IMR-90 (cell line): Measurements from ENCODE around the gene ANAPC1. TPM values are rescaled to one million over a fixed set of nuclear protein-coding genes. Genes with fewer than 3 reads are reported as not detected.
"Not testable (repeated sequence)": the region's sequence is repeated elsewhere in the genome, so short reads cannot be mapped to it uniquely, and the experiment has no call there.

Experiments
- ATAC-seq: fragments of 200-7000 bp; cut with Tn5 transposase; 2 replicates; pipeline ENCODE4 v1.9.1; 2020; ENCODE audit warnings: low read depth, mild to moderate bottlenecking, moderate library complexity
- BruUV-seq: library from RNA; stranded (reverse); fragments of 400-500 nt; replicated peaks from 2 replicates; lab custom pipeline; 2021; lab: Mats Ljungman, UMichigan
- CTCF ChIA-PET: fragments of 300-600 bp; formaldehyde crosslinking; extraction: SDS; loops from one replicate; lab custom pipeline; 2021; ENCODE audit warnings: antibody characterized with exemption; lab: Yijun Ruan, JAX
- POLR2A ChIA-PET: fragments of 300-600 bp; sonication (Branson Sonifier 250); formaldehyde crosslinking; loops from one replicate; lab custom pipeline; 2022; ENCODE audit warnings: antibody characterized with exemption; ENCODE audit not compliant: unreplicated experiment; lab: Charles Lee
- DNase-seq: peaks from one replicate; pipeline ENCODE4 v3.0.0; 2013
- H2AFZ ChIP-seq: replicated peaks from 2 replicates; pipeline ENCODE3; 2013; ENCODE audit warnings: low read length, mild to moderate bottlenecking; ENCODE audit not compliant: poor library complexity
- H2AK5ac ChIP-seq: 2 replicates; pipeline ENCODE4 v1.6.1; 2013; ENCODE audit warnings: low read depth, low read length, inconsistent platforms
- H2AK9ac ChIP-seq: replicated peaks from 2 replicates; pipeline ENCODE3; 2013; ENCODE audit warnings: mild to moderate bottlenecking, low read depth, low read length, moderate library complexity; ENCODE audit not compliant: poor library complexity
- H2BK120ac ChIP-seq: 2 replicates; pipeline ENCODE4 v1.6.1; 2013; ENCODE audit warnings: low read depth, low read length, inconsistent platforms
- H2BK15ac ChIP-seq: 3 replicates; pipeline ENCODE4 v1.6.1; 2013; ENCODE audit warnings: low read depth, low read length, inconsistent platforms
- H2BK20ac ChIP-seq: 2 replicates; pipeline ENCODE4 v1.6.1; 2013; ENCODE audit warnings: low read depth, mild to moderate bottlenecking, inconsistent platforms, low read length, moderate library complexity
- H2BK5ac ChIP-seq: 2 replicates; pipeline ENCODE4 v1.6.1; 2013; ENCODE audit warnings: mild to moderate bottlenecking, low read depth, low read length, inconsistent platforms; ENCODE audit not compliant: poor library complexity, severe bottlenecking
- H3K14ac ChIP-seq: replicated peaks from 2 replicates; pipeline ENCODE4 v1.6.1; 2013; ENCODE audit warnings: low read depth, low read length, inconsistent platforms
- H3K18ac ChIP-seq: 2 replicates; pipeline ENCODE4 v1.6.1; 2013; ENCODE audit warnings: low read depth, low read length, control low read depth
- H3K23ac ChIP-seq: 2 replicates; pipeline ENCODE4 v1.6.1; 2013; ENCODE audit warnings: low read depth, low read length, inconsistent platforms
- H3K27ac ChIP-seq: 2 replicates; pipeline ENCODE4 v1.5.1; 2013; ENCODE audit warnings: mild to moderate bottlenecking, control low read depth, low read length; ENCODE audit not compliant: insufficient read depth
- H3K27me3 ChIP-seq: 2 replicates; pipeline ENCODE4 v1.6.1; 2013; ENCODE audit warnings: low read length; ENCODE audit not compliant: control insufficient read depth, insufficient read depth
- H3K36me3 ChIP-seq: 2 replicates; pipeline ENCODE4 v1.6.1; 2013; ENCODE audit warnings: low read length, mixed read lengths; ENCODE audit not compliant: control insufficient read depth, insufficient read depth
- H3K4ac ChIP-seq: 2 replicates; pipeline ENCODE4 v1.6.1; 2013; ENCODE audit warnings: low read depth, low read length, inconsistent platforms
- H3K4me1 ChIP-seq: 2 replicates; pipeline ENCODE4 v1.6.1; 2013; ENCODE audit warnings: low read length, mixed read lengths; ENCODE audit not compliant: control insufficient read depth, insufficient read depth
- H3K4me2 ChIP-seq: 2 replicates; pipeline ENCODE4 v1.6.1; 2013; ENCODE audit warnings: low read depth, mild to moderate bottlenecking, control low read depth, low read length, moderate library complexity
- H3K4me3 ChIP-seq: 2 replicates; pipeline ENCODE4 v1.5.1; 2013; ENCODE audit warnings: low read depth, mild to moderate bottlenecking, control low read depth, low read length, moderate library complexity; ENCODE audit not compliant: insufficient read depth
- H3K56ac ChIP-seq: 2 replicates; pipeline ENCODE4 v1.6.1; 2013; ENCODE audit warnings: low read length, inconsistent platforms; ENCODE audit not compliant: insufficient read depth; ENCODE audit errors: extremely low read depth
- H3K79me1 ChIP-seq, 2 experiments: 2 replicates each; pipeline ENCODE4 v1.6.1; 2013; ENCODE audit warnings: low read length in 2 of 2, inconsistent platforms in 1 of 2, low read depth in 1 of 2
- H3K9ac ChIP-seq: 2 replicates; pipeline ENCODE4 v1.6.1; 2013; ENCODE audit warnings: low read depth, low read length, control low read depth
- H3K9me1 ChIP-seq: 2 replicates; pipeline ENCODE4 v1.6.1; 2013; ENCODE audit warnings: low read length, inconsistent platforms; ENCODE audit not compliant: insufficient read depth
- H3K9me3 ChIP-seq: 2 replicates; pipeline ENCODE4 v1.6.1; 2013; ENCODE audit warnings: low read length; ENCODE audit not compliant: control insufficient read depth, insufficient read depth
- H4K20me1 ChIP-seq: 2 replicates; pipeline ENCODE4 v1.6.1; 2013; ENCODE audit warnings: low read length, inconsistent platforms; ENCODE audit not compliant: insufficient read depth
- H4K5ac ChIP-seq: 2 replicates; pipeline ENCODE4 v1.6.1; 2013; ENCODE audit warnings: mild to moderate bottlenecking, low read depth, low read length, control low read depth
- H4K8ac ChIP-seq, 2 experiments: 2 replicates each; pipeline ENCODE4 v1.6.1; 2013; ENCODE audit warnings: low read depth in 2 of 2, low read length in 2 of 2, control low read depth in 1 of 2, inconsistent platforms in 1 of 2
- H4K91ac ChIP-seq: 2 replicates; pipeline ENCODE4 v1.6.1; 2013; ENCODE audit warnings: low read depth, low read length, inconsistent platforms; ENCODE audit not compliant: insufficient read depth
- WGBS, 2 experiments: methylation state at CpG; one replicate each; pipeline versions ENCODE4 v1.1.5 to v1.1.7; 2013; ENCODE audit warnings: missing lambda C conversion rate in 2 of 2; ENCODE audit not compliant: insufficient read length in 1 of 2; ENCODE audit errors: extremely low coverage in 2 of 2; 5-methylcytosine and 5-hydroxymethylcytosine counted together
- dilution Hi-C: fragments of 300-500 bp; cut with HindIII; formaldehyde crosslinking; loops from one replicate; pipeline ENCODE4 v1.14.3; 2018; ENCODE audit warnings: low sequenced_read_pairs; ENCODE audit not compliant: unreplicated experiment
- in situ Hi-C: fragments of 300-500 bp; cut with MboI; formaldehyde crosslinking; loops from 3 replicates; pipeline ENCODE4 v1.14.3; 2019; ENCODE audit warnings: low sequenced_read_pairs, inconsistent platforms, mixed read lengths
- intact Hi-C: fragments of 100-400 bp; cut with micrococcal nuclease; formaldehyde crosslinking; loops from 2 replicates; pipeline ENCODE4 v1.10.0; 2022
- polyA plus RNA-seq, 3 experiments: library from polyadenylated mRNA; depleted of rRNA; stranded (reverse); fragments of >200 nt; gene quantifications; 2 replicates each; pipeline ENCODE4 v1.2.3, GENCODE V29; 2012; ENCODE audit warnings: low replicate concordance in 1 of 3
- total RNA-seq: library from RNA; depleted of rRNA; stranded (reverse); fragments of >200 nt; gene quantifications from 2 replicates; pipeline ENCODE4 v1.2.3, GENCODE V29; 2012

Gene ANAPC1
- total and polyA plus RNA-seq, 2 of the 4 experiments (the other 2 are of a cell fraction) = 14.6 to 50.7 TPM

DNA sequence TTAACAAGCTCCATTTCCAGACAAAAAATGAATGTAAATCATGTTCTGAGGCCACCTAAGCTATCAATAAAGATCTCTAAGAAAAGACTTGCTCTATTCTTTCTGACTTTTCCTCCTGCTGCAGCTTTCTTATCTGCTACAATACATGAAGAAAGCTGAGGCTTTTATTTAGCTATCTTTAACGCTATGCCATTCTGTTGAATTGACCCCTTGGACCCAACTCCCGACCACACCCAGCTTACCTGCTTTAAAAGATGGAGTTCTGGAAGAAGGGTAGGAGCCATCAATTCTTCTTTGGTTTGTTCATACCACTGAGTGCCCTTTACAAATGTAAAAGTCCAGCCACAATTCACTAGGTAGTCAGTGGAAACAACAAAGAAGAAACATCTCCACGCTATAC is 99.9 kb downstream of the ANAPC1 start:
- H2BK20ac ChIP-seq, dilution Hi-C loops, H3K9me3 ChIP-seq, H3K4ac ChIP-seq, in situ Hi-C loops, H3K79me1 ChIP-seq, H4K5ac ChIP-seq, H3K9me1 ChIP-seq, H2BK15ac ChIP-seq, ATAC-seq, H3K4me3 ChIP-seq, H3K36me3 ChIP-seq, H2BK120ac ChIP-seq, H3K56ac ChIP-seq, BruUV-seq, H3K4me2 ChIP-seq, H2AFZ ChIP-seq, H3K27me3 ChIP-seq, H3K18ac ChIP-seq, DNase-seq, H4K8ac ChIP-seq, H3K27ac ChIP-seq, H3K23ac ChIP-seq, H2AK5ac ChIP-seq, H3K14ac ChIP-seq, H3K9ac ChIP-seq, H2BK5ac ChIP-seq, H2AK9ac ChIP-seq, CTCF ChIA-PET, intact Hi-C loops, H4K91ac ChIP-seq, H4K20me1 ChIP-seq, POLR2A ChIA-PET, H3K4me1 ChIP-seq: not testable (repeated sequence)
- WGBS, 2 experiments = no CpG with 5 or more reads among the region's 3 CpGs

DNA sequence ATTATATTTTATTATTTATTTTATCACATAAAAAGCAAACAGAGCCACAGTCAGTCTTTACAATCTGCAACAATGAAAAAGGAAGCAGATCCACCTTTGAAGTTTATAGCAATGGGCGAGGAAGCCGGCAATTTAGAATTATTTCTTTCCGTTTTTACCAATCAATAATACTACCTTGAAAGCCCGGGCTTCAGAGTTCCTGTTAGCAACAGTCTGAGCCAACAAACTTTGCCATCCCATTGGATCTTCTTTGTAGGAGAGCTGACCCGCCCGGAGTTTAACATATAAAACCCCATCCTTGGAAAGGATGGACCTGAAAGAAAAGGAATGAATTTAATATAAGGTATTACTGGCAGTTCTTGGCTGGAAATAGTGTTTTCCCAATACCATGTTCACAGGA is 101.8 kb downstream of the ANAPC1 start:
- H3K56ac ChIP-seq, H3K27ac ChIP-seq, H4K8ac ChIP-seq, H3K4me3 ChIP-seq, CTCF ChIA-PET, H3K4me2 ChIP-seq, H4K20me1 ChIP-seq, H3K9ac ChIP-seq, H2AFZ ChIP-seq, H2BK5ac ChIP-seq, H3K23ac ChIP-seq, H2BK20ac ChIP-seq, POLR2A ChIA-PET, H3K79me1 ChIP-seq, H2BK15ac ChIP-seq, ATAC-seq, H4K91ac ChIP-seq, H3K18ac ChIP-seq, H3K9me3 ChIP-seq, H4K5ac ChIP-seq, DNase-seq, H3K4ac ChIP-seq, intact Hi-C loops, H3K27me3 ChIP-seq, dilution Hi-C loops, in situ Hi-C loops, H3K9me1 ChIP-seq, H3K36me3 ChIP-seq, H2AK5ac ChIP-seq, H3K14ac ChIP-seq, H2BK120ac ChIP-seq, H3K4me1 ChIP-seq, H2AK9ac ChIP-seq, BruUV-seq: not testable (repeated sequence)
- WGBS, 2 experiments = no CpG with 5 or more reads among the region's 6 CpGs
